HG02571 (cell line): ENCODE measurements around the gene CLVS2.

ENCODE experiments used
- ATAC-seq: cut with Tn5 transposase; IDR thresholded peaks from one replicate; pipeline ENCODE4 v1.9.1; 2021; ENCODE audit warnings: mild to moderate bottlenecking, moderate library complexity; ENCODE audit not compliant: unreplicated experiment

The CLVS2 gene

GRCh38 chr6:123022975-123023374 lies 26.9 kb downstream of the CLVS2 start:
- ATAC-seq: no peak

- no peak for ATAC-seq
Observed at GRCh38 chr6:123024976-123025375, 28.9 kb downstream of the CLVS2 start.

- no peak for ATAC-seq
Observed at GRCh38 chr6:123027408-123027807, 31.4 kb downstream of the CLVS2 start.

GRCh38 chr6:123028263-123028662 lies 32.2 kb downstream of the CLVS2 start:
- ATAC-seq: no peak

- no peak for ATAC-seq
Observed at GRCh38 chr6:123030282-123030681, 34.2 kb downstream of the CLVS2 start.

- no peak for ATAC-seq
Observed at GRCh38 chr6:123036648-123037047, 40.6 kb downstream of the CLVS2 start.

- no peak for ATAC-seq
Observed at GRCh38 chr6:123039431-123039830, 43.4 kb downstream of the CLVS2 start.

- ATAC-seq: no peak
Observed at GRCh38 chr6:123042401-123042800, 46.4 kb downstream of the CLVS2 start.

GRCh38 chr6:123044341-123044860 lies 48.4 kb downstream of the CLVS2 start:
- no peak for ATAC-seq

GRCh38 chr6:123053602-123054225 lies 57.7 kb downstream of the CLVS2 start:
- ATAC-seq: no peak

GRCh38 chr6:123055256-123055655 lies 59.2 kb downstream of the CLVS2 start:
- no peak for ATAC-seq

GRCh38 chr6:123062670-123063069 lies 66.6 kb downstream of the CLVS2 start:
- ATAC-seq: no peak

- no peak for ATAC-seq
Observed at GRCh38 chr6:123064038-123064437, 68.0 kb downstream of the CLVS2 start.

- ATAC-seq: no peak
Observed at GRCh38 chr6:123074616-123075015, 78.6 kb downstream of the CLVS2 start.

GRCh38 chr6:123085403-123085802 lies 89.4 kb downstream of the CLVS2 start:
- ATAC-seq: no peak

- no peak for ATAC-seq
Observed at GRCh38 chr6:123089226-123089625, 93.2 kb downstream of the CLVS2 start.

- no peak for ATAC-seq
Observed at GRCh38 chr6:123091091-123091895, 95.3 kb downstream of the CLVS2 start.

- ATAC-seq: no peak
Observed at GRCh38 chr6:123091896-123092271, 95.8 kb downstream of the CLVS2 start.

- ATAC-seq: no peak
Observed at GRCh38 chr6:123094795-123095194, 98.8 kb downstream of the CLVS2 start.

- no peak for ATAC-seq
Observed at GRCh38 chr6:123105561-123105960, 109.5 kb downstream of the CLVS2 start.

- ATAC-seq: no peak
Observed at GRCh38 chr6:123116370-123116769, 120.3 kb downstream of the CLVS2 start.
